ENCODE results near the gene SORT1. TPM values are rescaled to one million over a fixed set of nuclear protein-coding genes. Genes with fewer than 3 reads are reported as not detected.

The SORT1 gene
- total RNA-seq, 1 experiment from 2014 or later = 13.3 TPM

DNA sequence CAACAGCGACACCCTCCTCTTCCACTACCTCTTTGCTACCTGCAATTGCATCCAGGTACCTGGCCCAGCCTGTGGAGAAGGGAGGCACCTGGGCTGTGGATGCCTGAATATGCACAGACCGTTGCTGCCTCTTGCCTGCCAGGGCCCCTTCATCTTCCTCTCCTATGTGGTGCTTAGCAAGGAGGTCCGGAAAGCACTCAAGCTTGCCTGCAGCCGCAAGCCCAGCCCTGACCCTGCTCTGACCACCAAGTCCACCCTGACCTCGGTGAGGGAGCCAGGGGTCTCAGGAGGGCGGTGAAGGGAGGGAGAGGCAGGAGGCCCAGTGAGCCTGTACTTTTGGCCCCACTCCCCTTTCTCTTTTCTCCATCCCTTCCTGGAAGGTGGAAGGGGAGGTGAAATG, 126.3 kb downstream of the SORT1 start:
- H3K9me3 Mint-ChIP-seq (ENCODE audit: unreplicated experiment) = no peaks in the 10 kb centered on the region
- TF ChIP-seq, protein P1, sequence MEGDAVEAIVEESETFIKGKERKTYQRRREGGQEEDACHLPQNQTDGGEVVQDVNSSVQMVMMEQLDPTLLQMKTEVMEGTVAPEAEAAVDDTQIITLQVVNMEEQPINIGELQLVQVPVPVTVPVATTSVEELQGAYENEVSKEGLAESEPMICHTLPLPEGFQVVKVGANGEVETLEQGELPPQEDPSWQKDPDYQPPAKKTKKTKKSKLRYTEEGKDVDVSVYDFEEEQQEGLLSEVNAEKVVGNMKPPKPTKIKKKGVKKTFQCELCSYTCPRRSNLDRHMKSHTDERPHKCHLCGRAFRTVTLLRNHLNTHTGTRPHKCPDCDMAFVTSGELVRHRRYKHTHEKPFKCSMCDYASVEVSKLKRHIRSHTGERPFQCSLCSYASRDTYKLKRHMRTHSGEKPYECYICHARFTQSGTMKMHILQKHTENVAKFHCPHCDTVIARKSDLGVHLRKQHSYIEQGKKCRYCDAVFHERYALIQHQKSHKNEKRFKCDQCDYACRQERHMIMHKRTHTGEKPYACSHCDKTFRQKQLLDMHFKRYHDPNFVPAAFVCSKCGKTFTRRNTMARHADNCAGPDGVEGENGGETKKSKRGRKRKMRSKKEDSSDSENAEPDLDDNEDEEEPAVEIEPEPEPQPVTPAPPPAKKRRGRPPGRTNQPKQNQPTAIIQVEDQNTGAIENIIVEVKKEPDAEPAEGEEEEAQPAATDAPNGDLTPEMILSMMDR (IDR thresholded peaks at IDR 0.05; ENCODE audit: unreplicated experiment) = no peak
- no peaks in the 10 kb centered on the region for H3K27me3 Mint-ChIP-seq (ENCODE audit: insufficient read depth, unreplicated experiment)
- CTCF ChIA-PET = no interaction called here
- no peak overlapping the region for H3K4me3 Mint-ChIP-seq (ENCODE audit: unreplicated experiment)
- DNase-seq (ENCODE audit: unreplicated experiment) = no peak
- POLR2A ChIA-PET = interaction anchor here (0.6 kb wide), 1 partner anchor 11 kb away, joined by 3 read pairs; the partner anchor contains the start of gene PSRC1
- peaks cover 17% of the 10 kb centered on the region for H3K36me3 Mint-ChIP-seq (ENCODE audit: insufficient read depth, unreplicated experiment)
- H3K27ac Mint-ChIP-seq (ENCODE audit: low read depth, unreplicated experiment) = no peak overlapping the region
- H3K4me1 Mint-ChIP-seq (ENCODE audit: insufficient read depth, unreplicated experiment) = peaks cover 41% of the 10 kb centered on the region
- no TSS peak for BruUV-seq (replicated peaks)
- intact Hi-C loops (cut with micrococcal nuclease) = no loop called here

DNA sequence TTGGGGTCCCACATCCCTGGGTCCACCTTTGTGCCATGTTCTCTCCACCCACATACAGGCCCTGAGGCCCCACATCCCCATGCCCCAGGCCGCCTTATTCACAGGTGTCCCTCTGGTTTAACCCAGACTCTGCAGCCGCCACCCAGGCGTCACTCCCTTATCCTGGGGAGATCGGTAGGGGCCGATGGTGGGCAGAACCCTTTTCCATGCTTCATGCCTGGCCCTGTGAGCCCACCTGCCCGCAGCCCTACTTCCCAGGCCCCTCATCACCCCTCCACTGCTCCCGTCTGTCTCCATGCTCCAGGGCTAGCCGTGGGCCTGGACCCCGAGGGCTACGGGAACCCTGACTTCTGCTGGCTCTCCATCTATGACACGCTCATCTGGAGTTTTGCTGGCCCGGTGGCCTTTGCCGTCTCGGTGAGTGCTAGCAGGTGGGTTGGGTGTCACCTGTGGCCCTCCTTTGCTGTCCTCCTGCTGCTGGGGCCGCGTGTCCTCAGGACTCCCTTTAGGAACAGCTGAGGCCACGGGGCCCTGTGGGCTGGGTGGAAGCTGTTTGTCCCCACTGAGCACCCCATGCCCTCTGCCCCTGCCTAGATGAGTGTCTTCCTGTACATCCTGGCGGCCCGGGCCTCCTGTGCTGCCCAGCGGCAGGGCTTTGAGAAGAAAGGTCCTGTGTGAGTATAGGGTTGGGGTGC, 126.9 kb downstream of the SORT1 start:
- DNase-seq (ENCODE audit: unreplicated experiment) = no peak
- Mint-ChIP-seq H3K4me3 (ENCODE audit: unreplicated experiment) (no peak overlapping the region), H3K27me3 (ENCODE audit: insufficient read depth, unreplicated experiment) (no peaks in the 10 kb centered on the region), H3K36me3 (ENCODE audit: insufficient read depth, unreplicated experiment) (peaks cover 18% of the 10 kb centered on the region), H3K27ac (ENCODE audit: low read depth, unreplicated experiment) (no peak overlapping the region), H3K4me1 (ENCODE audit: insufficient read depth, unreplicated experiment) (peaks cover 39% of the 10 kb centered on the region), H3K9me3 (ENCODE audit: unreplicated experiment) (no peaks in the 10 kb centered on the region)
- CTCF ChIA-PET = no interaction called here
- POLR2A ChIA-PET = no interaction called here
- TF ChIP-seq, protein P1 (IDR thresholded peaks at IDR 0.05; ENCODE audit: unreplicated experiment) = no peak
- BruUV-seq (replicated peaks) = no TSS peak
- intact Hi-C loops (cut with micrococcal nuclease) = no loop called here

DNA sequence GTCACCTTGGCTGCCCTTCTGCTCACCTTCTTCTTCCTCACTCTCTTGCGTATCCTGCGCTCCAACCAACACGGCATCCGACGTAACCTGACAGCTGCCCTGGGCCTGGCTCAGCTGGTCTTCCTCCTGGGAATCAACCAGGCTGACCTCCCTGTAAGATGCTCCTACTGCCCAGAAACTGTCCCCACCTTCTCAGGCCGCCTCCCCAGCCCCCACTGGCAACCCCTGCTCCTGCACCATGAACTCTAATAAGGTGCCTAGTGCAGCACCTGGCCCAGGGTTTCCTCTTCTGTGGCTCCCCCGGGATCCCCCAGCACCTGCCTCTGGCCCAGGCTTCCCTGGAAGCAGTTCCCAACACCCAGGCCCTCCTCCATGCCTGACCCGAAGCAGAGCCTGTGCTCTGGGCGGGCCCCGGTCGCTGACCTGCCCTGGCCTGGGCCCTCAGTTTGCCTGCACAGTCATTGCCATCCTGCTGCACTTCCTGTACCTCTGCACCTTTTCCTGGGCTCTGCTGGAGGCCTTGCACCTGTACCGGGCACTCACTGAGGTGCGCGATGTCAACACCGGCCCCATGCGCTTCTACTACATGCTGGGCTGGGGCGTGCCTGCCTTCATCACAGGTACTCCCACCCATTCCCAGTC, 127.6 kb downstream of the SORT1 start:
- H3K27me3 Mint-ChIP-seq (ENCODE audit: insufficient read depth, unreplicated experiment) = no peaks in the 10 kb centered on the region
- BruUV-seq (replicated peaks) = no TSS peak
- no peak for DNase-seq (ENCODE audit: unreplicated experiment)
- POLR2A ChIA-PET = no interaction called here
- peaks cover 32% of the 10 kb centered on the region for H3K4me1 Mint-ChIP-seq (ENCODE audit: insufficient read depth, unreplicated experiment)
- no peak overlapping the region for H3K4me3 Mint-ChIP-seq (ENCODE audit: unreplicated experiment)
- CTCF ChIA-PET = no interaction called here
- intact Hi-C loops (cut with micrococcal nuclease) = no loop called here
- no peak overlapping the region for H3K27ac Mint-ChIP-seq (ENCODE audit: low read depth, unreplicated experiment)
- TF ChIP-seq, protein P1 (IDR thresholded peaks at IDR 0.05; ENCODE audit: unreplicated experiment) = no peak
- H3K9me3 Mint-ChIP-seq (ENCODE audit: unreplicated experiment) = no peaks in the 10 kb centered on the region
- peaks cover 18% of the 10 kb centered on the region for H3K36me3 Mint-ChIP-seq (ENCODE audit: insufficient read depth, unreplicated experiment)

DNA sequence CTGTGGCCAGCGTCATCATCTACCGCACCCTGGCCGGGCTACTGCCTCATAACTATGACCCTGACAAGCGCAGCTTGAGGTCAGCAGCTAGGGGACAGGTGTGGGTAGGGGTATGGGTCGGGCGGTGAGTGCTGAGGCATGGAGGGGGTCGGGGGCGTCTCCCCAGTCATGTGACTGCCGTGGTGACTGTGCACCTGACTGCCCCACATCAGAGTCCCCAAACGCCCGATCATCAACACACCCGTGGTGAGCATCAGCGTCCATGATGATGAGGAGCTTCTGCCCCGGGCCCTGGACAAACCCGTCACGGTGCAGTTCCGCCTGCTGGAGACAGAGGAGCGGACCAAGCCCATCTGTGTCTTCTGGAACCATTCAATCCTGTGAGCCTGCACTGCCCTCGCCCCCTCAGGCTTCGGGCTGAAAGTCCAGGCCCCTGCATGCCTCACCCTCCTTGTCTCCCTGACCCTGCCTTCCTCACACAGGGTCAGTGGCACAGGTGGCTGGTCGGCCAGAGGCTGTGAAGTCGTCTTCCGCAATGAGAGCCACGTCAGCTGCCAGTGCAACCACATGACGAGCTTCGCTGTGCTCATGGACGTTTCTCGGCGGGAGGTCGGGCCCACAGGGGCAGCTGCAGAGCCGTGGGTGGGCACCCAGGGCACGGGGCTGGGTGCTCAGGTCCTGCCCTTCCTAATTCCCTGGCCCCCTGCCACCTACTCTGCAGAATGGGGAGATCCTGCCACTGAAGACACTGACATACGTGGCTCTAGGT, 128.3 kb downstream of the SORT1 start:
- intact Hi-C loops (cut with micrococcal nuclease) = no loop called here
- Mint-ChIP-seq H3K27ac (ENCODE audit: low read depth, unreplicated experiment) (no peak overlapping the region), H3K27me3 (ENCODE audit: insufficient read depth, unreplicated experiment) (no peaks in the 10 kb centered on the region), H3K9me3 (ENCODE audit: unreplicated experiment) (no peaks in the 10 kb centered on the region), H3K4me1 (ENCODE audit: insufficient read depth, unreplicated experiment) (peaks cover 25% of the 10 kb centered on the region), H3K4me3 (ENCODE audit: unreplicated experiment) (no peak overlapping the region), H3K36me3 (ENCODE audit: insufficient read depth, unreplicated experiment) (peaks cover 18% of the 10 kb centered on the region)
- no TSS peak for BruUV-seq (replicated peaks)
- TF ChIP-seq, protein P1 (IDR thresholded peaks at IDR 0.05; ENCODE audit: unreplicated experiment) = no peak
- ChIA-PET POLR2A (no interaction called here), CTCF (interaction anchor here (0.8 to 1.9 kb wide), 4 partner anchors 8 to 263 kb away, joined by 3 to 12 read pairs (median 6); no protein-coding TSS in a partner anchor)
- DNase-seq (ENCODE audit: unreplicated experiment) = no peak
